HG03103 (cell line): ENCODE measurements around the gene NXT1.
A peak's percentile ranks its signal among the peaks of the same experiment; 100 is the strongest.
"Not testable (repeated sequence)": the region's sequence is repeated elsewhere in the genome, so short reads cannot be mapped to it uniquely, and the experiment has no call there.

Experiments
- ATAC-seq: cut with Tn5 transposase; IDR thresholded peaks from one replicate; pipeline ENCODE4 v1.9.1; 2021; ENCODE audit warnings: low read depth; ENCODE audit not compliant: unreplicated experiment

NXT1 gene

GRCh38 chr20:23327617-23328333, 22.8 kb upstream of the NXT1 start:
- no peak for ATAC-seq

GRCh38 chr20:23331450-23332350, 18.9 kb upstream of the NXT1 start:
- no peak for ATAC-seq

GRCh38 chr20:23332467-23332866, 18.1 kb upstream of the NXT1 start:
- no peak for ATAC-seq

- ATAC-seq, result no peak
Observed at GRCh38 chr20:23334111-23334510, 16.5 kb upstream of the NXT1 start.

GRCh38 chr20:23335521-23335920, 15.1 kb upstream of the NXT1 start:
- ATAC-seq, result no peak

- ATAC-seq, result no peak
Observed at GRCh38 chr20:23336476-23336875, 14.1 kb upstream of the NXT1 start.

- ATAC-seq, result no peak
Observed at GRCh38 chr20:23337312-23337711, 13.3 kb upstream of the NXT1 start.

- no peak for ATAC-seq
Observed at GRCh38 chr20:23339986-23340385, 10.6 kb upstream of the NXT1 start.

- no peak for ATAC-seq
Observed at GRCh38 chr20:23340524-23340923, 10.1 kb upstream of the NXT1 start.

- no peak for ATAC-seq
Observed at GRCh38 chr20:23341073-23341472, 9.5 kb upstream of the NXT1 start.

- ATAC-seq, result no peak
Observed at GRCh38 chr20:23343590-23343989, 7.0 kb upstream of the NXT1 start.

- ATAC-seq, result no peak
Observed at GRCh38 chr20:23344336-23344735, 6.3 kb upstream of the NXT1 start.

GRCh38 chr20:23346002-23346401, 4.6 kb upstream of the NXT1 start:
- no peak for ATAC-seq

- no peak for ATAC-seq
Observed at GRCh38 chr20:23347791-23348190, 2.8 kb upstream of the NXT1 start.

- not testable (repeated sequence) for ATAC-seq
Observed at GRCh38 chr20:23348510-23348909, 2.1 kb upstream of the NXT1 start.

- ATAC-seq, result peak; percentile 36
Observed at GRCh38 chr20:23349338-23350195, 1.0 kb upstream of the NXT1 start.

- peak; percentile 12 for ATAC-seq
Observed at GRCh38 chr20:23350904-23351838, 580 bp downstream of the NXT1 start.

GRCh38 chr20:23356203-23356602, 5.6 kb downstream of the NXT1 start:
- no peak for ATAC-seq

- peak; percentile 70 for ATAC-seq
Observed at GRCh38 chr20:23357767-23358562, 7.4 kb downstream of the NXT1 start.
